Natural killer cell treated with Interleukin-12 subunit alpha and Interleukin-12 subunit beta and Interleukin-15 and Interleukin-18, amount 100 ng/mL, for 72 hours (primary cell): Measurements from ENCODE around the gene TRAPPC10. TPM values are rescaled to one million over a fixed set of nuclear protein-coding genes. Genes with fewer than 3 reads are reported as not detected.

Experiments
- total RNA-seq, 2 donors: library from RNA; stranded (reverse); gene quantifications; one replicate each; pipeline ENCODE4 v1.2.3, GENCODE V29; 2022

The TRAPPC10 gene
- total RNA-seq, 2 donors from 2014 or later: 90.3 to 148 TPM

Other genes starting within 250 kb of the TRAPPC10 start
- gene CSTB, start 236.0 kb upstream of the TRAPPC10 start, total RNA-seq: 10 to 100 TPM; 15.3 to 15.4 TPM
- gene RRP1, start 222.7 kb upstream of the TRAPPC10 start, total RNA-seq: 10 to 100 TPM; 35.5 to 89.9 TPM
- gene AGPAT3, start 147.1 kb upstream of the TRAPPC10 start, total RNA-seq: 100 to 1,000 TPM in 1 of 2 donors, 10 to 100 TPM in 1; 66.8 to 115 TPM
- 10 to 100 TPM; 31.4 to 69.6 TPM for gene PWP2, start 95.1 kb downstream of the TRAPPC10 start, total RNA-seq
- 10 to 100 TPM; 15.9 to 40.4 TPM for gene GATD3, start 121.4 kb downstream of the TRAPPC10 start, total RNA-seq
- under 1 TPM; 0.24 to 0.56 TPM for gene ICOSLG, start 228.6 kb downstream of the TRAPPC10 start, total RNA-seq
- not detected for gene DNMT3L, start 249.6 kb downstream of the TRAPPC10 start, total RNA-seq